Neural cell (in vitro differentiated cells): ENCODE measurements around the gene GGT6.

Experiments used
- EP300 ChIP-seq: fragments of 450-650 bp; conservative IDR thresholded peaks from 2 replicates; pipeline ENCODE4 v1.6.1; 2014; ENCODE audit warnings: antibody characterized with exemption, mild to moderate bottlenecking, moderate library complexity; ENCODE audit not compliant: poor library complexity, severe bottlenecking
- EZH2 ChIP-seq: fragments of 200-600, 300-800 bp; shearing (Covaris generic), sonication (generic); IDR thresholded peaks from 2 replicates; pipeline ENCODE4 v1.6.1; 2014; ENCODE audit warnings: antibody characterized with exemption, low read length, borderline replicate concordance, mild to moderate bottlenecking; ENCODE audit not compliant: insufficient read depth, poor library complexity, severe bottlenecking
- RAD21 ChIP-seq: fragments of 450-650 bp; conservative IDR thresholded peaks from 2 replicates; pipeline ENCODE4 v1.6.1; 2014; ENCODE audit warnings: antibody characterized with exemption, mild to moderate bottlenecking, moderate library complexity
- SMC3 ChIP-seq: fragments of 450-650 bp; conservative IDR thresholded peaks from 2 replicates; pipeline ENCODE4 v1.6.1; 2014; ENCODE audit warnings: antibody characterized with exemption, mild to moderate bottlenecking, moderate library complexity; ENCODE audit not compliant: poor library complexity
- TAF1 ChIP-seq: IDR thresholded peaks from 2 replicates; pipeline ENCODE4 v1.6.1; 2012; ENCODE audit warnings: low read depth
- TF ChIP-seq, protein P1 (sequence below): fragments of 450-650 bp; IDR thresholded peaks from 2 replicates; pipeline ENCODE4 v1.5.1; 2014; ENCODE audit warnings: antibody characterized with exemption, mild to moderate bottlenecking, moderate library complexity; ENCODE audit not compliant: poor library complexity, severe bottlenecking
- TF ChIP-seq, protein P2 (sequence below): IDR thresholded peaks from 2 replicates; pipeline ENCODE4 v1.6.1; 2012; ENCODE audit warnings: borderline replicate concordance

DNA sequence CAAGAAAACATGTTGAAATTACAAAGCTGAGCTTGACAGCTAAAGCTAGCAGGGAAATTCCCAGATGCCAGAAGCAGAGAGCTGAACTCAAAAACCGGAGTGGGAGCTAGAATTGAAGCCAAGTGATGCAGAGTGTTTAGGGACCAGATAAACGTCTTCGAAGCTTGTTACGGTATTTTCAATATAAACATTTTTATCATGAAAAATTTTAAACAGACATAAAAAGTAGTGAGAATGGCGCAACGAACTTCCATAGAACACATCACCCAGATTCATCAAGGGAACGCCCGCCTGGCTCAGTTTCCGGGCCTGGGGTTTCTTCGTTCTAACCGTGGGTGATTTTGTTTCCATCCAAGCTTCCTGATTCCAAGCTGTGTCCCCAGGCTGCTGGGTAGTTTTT, 43.6 kb downstream of the GGT6 start:
- TF ChIP-seq, protein P1, sequence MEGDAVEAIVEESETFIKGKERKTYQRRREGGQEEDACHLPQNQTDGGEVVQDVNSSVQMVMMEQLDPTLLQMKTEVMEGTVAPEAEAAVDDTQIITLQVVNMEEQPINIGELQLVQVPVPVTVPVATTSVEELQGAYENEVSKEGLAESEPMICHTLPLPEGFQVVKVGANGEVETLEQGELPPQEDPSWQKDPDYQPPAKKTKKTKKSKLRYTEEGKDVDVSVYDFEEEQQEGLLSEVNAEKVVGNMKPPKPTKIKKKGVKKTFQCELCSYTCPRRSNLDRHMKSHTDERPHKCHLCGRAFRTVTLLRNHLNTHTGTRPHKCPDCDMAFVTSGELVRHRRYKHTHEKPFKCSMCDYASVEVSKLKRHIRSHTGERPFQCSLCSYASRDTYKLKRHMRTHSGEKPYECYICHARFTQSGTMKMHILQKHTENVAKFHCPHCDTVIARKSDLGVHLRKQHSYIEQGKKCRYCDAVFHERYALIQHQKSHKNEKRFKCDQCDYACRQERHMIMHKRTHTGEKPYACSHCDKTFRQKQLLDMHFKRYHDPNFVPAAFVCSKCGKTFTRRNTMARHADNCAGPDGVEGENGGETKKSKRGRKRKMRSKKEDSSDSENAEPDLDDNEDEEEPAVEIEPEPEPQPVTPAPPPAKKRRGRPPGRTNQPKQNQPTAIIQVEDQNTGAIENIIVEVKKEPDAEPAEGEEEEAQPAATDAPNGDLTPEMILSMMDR: no peak
- TF ChIP-seq EZH2 (no peak), RAD21 (no peak), EP300 (no peak), SMC3 (no peak), TAF1 (no peak)
- TF ChIP-seq, protein P2, sequence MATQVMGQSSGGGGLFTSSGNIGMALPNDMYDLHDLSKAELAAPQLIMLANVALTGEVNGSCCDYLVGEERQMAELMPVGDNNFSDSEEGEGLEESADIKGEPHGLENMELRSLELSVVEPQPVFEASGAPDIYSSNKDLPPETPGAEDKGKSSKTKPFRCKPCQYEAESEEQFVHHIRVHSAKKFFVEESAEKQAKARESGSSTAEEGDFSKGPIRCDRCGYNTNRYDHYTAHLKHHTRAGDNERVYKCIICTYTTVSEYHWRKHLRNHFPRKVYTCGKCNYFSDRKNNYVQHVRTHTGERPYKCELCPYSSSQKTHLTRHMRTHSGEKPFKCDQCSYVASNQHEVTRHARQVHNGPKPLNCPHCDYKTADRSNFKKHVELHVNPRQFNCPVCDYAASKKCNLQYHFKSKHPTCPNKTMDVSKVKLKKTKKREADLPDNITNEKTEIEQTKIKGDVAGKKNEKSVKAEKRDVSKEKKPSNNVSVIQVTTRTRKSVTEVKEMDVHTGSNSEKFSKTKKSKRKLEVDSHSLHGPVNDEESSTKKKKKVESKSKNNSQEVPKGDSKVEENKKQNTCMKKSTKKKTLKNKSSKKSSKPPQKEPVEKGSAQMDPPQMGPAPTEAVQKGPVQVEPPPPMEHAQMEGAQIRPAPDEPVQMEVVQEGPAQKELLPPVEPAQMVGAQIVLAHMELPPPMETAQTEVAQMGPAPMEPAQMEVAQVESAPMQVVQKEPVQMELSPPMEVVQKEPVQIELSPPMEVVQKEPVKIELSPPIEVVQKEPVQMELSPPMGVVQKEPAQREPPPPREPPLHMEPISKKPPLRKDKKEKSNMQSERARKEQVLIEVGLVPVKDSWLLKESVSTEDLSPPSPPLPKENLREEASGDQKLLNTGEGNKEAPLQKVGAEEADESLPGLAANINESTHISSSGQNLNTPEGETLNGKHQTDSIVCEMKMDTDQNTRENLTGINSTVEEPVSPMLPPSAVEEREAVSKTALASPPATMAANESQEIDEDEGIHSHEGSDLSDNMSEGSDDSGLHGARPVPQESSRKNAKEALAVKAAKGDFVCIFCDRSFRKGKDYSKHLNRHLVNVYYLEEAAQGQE: no peak
